Stimulated activated CD4-positive, alpha-beta T cell treated with anti-CD3 and anti-CD28 coated beads, Interleukin-15, amount 100 ng/mL, for 48 hours (primary cell): Measurements from ENCODE around the gene ARL10.

Source experiments
- DNase-seq, 2 donors: peaks; one replicate each; pipeline ENCODE4 v3.0.0-alpha.2; 2020; ENCODE audit warnings: low read depth in 2 of 2

Gene ARL10

GRCh38 chr5:176410486-176411180 lies 45.3 kb downstream of the ARL10 start:
- DNase-seq: no peak

- DNase-seq: no peak
Observed at GRCh38 chr5:176412517-176413254, 47.4 kb downstream of the ARL10 start.

GRCh38 chr5:176413255-176413565 lies 47.9 kb downstream of the ARL10 start:
- no peak for DNase-seq

GRCh38 chr5:176413709-176414191 lies 48.5 kb downstream of the ARL10 start:
- no peak for DNase-seq

GRCh38 chr5:176414704-176415103 lies 49.4 kb downstream of the ARL10 start:
- DNase-seq: no peak

GRCh38 chr5:176415240-176415951 lies 50.1 kb downstream of the ARL10 start:
- DNase-seq: no peak

GRCh38 chr5:176415952-176416924 lies 51.0 kb downstream of the ARL10 start, which contains the start of gene CLTB:
Gene CLTB, minus strand, starts transcription at chr5:176416539. Its CDS starts 176 bp downstream, at chr5:176416363.
- peak; percentile 72 to 88 for DNase-seq

- DNase-seq: no peak
Observed at GRCh38 chr5:176416965-176417364, 51.7 kb downstream of the ARL10 start.

- DNase-seq: no peak
Observed at GRCh38 chr5:176418251-176418650, 53.0 kb downstream of the ARL10 start.

GRCh38 chr5:176420086-176420485 lies 54.8 kb downstream of the ARL10 start:
- DNase-seq: no peak

GRCh38 chr5:176420972-176421544 lies 55.8 kb downstream of the ARL10 start:
- DNase-seq: no peak

GRCh38 chr5:176424181-176424580 lies 58.9 kb downstream of the ARL10 start:
- DNase-seq: no peak

GRCh38 chr5:176425138-176425537 lies 59.9 kb downstream of the ARL10 start:
- no peak for DNase-seq

- no peak for DNase-seq
Observed at GRCh38 chr5:176425791-176426190, 60.5 kb downstream of the ARL10 start.

- no peak for DNase-seq
Observed at GRCh38 chr5:176426876-176427275, 61.6 kb downstream of the ARL10 start.

- no peak for DNase-seq
Observed at GRCh38 chr5:176427971-176428370, 62.7 kb downstream of the ARL10 start.

- no peak for DNase-seq
Observed at GRCh38 chr5:176429972-176430371, 64.7 kb downstream of the ARL10 start.
